ENCODE results near the gene ELP1.

ELP1 gene

DNA sequence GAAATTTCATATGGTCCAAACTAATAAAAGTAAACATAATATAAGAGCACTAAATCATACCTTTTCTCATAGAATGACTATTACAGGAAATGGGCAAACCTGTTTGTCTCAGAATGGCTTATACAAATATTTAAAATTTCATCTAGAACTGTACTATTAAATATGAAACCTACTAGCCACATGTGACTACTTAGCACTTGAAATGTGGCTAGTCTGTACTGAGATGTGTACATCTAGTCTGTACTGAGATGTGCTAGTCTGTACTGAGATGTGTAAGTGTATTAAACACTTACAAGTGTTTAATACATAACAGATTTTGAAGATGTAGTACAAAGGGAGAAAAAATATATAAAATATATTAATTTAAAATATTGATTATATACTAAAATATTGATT lies 22.7 kb upstream of the ELP1 start:
- TF ChIP-seq POLR2AphosphoS5 (IDR thresholded peaks at IDR 0.05; ENCODE audit: low read depth): no peak
- TF ChIP-seq SPI1 (IDR thresholded peaks at IDR 0.05; ENCODE audit: borderline replicate concordance, low read depth): no peak
- TF ChIP-seq, protein P1, sequence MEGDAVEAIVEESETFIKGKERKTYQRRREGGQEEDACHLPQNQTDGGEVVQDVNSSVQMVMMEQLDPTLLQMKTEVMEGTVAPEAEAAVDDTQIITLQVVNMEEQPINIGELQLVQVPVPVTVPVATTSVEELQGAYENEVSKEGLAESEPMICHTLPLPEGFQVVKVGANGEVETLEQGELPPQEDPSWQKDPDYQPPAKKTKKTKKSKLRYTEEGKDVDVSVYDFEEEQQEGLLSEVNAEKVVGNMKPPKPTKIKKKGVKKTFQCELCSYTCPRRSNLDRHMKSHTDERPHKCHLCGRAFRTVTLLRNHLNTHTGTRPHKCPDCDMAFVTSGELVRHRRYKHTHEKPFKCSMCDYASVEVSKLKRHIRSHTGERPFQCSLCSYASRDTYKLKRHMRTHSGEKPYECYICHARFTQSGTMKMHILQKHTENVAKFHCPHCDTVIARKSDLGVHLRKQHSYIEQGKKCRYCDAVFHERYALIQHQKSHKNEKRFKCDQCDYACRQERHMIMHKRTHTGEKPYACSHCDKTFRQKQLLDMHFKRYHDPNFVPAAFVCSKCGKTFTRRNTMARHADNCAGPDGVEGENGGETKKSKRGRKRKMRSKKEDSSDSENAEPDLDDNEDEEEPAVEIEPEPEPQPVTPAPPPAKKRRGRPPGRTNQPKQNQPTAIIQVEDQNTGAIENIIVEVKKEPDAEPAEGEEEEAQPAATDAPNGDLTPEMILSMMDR (IDR thresholded peaks at IDR 0.05; ENCODE audit: insufficient read depth, low read length): no peak
- TF ChIP-seq, protein P2, sequence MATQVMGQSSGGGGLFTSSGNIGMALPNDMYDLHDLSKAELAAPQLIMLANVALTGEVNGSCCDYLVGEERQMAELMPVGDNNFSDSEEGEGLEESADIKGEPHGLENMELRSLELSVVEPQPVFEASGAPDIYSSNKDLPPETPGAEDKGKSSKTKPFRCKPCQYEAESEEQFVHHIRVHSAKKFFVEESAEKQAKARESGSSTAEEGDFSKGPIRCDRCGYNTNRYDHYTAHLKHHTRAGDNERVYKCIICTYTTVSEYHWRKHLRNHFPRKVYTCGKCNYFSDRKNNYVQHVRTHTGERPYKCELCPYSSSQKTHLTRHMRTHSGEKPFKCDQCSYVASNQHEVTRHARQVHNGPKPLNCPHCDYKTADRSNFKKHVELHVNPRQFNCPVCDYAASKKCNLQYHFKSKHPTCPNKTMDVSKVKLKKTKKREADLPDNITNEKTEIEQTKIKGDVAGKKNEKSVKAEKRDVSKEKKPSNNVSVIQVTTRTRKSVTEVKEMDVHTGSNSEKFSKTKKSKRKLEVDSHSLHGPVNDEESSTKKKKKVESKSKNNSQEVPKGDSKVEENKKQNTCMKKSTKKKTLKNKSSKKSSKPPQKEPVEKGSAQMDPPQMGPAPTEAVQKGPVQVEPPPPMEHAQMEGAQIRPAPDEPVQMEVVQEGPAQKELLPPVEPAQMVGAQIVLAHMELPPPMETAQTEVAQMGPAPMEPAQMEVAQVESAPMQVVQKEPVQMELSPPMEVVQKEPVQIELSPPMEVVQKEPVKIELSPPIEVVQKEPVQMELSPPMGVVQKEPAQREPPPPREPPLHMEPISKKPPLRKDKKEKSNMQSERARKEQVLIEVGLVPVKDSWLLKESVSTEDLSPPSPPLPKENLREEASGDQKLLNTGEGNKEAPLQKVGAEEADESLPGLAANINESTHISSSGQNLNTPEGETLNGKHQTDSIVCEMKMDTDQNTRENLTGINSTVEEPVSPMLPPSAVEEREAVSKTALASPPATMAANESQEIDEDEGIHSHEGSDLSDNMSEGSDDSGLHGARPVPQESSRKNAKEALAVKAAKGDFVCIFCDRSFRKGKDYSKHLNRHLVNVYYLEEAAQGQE (IDR thresholded peaks at IDR 0.05; ENCODE audit: insufficient replicate concordance, low read depth): no peak
- no peak for TF ChIP-seq GABPA (IDR thresholded peaks at IDR 0.05; ENCODE audit: low read depth)
- Histone ChIP-seq H3K4me3 (replicated peaks; ENCODE audit: insufficient read depth, low read length) (no peak overlapping the region), H3K27ac (replicated peaks) (no peak overlapping the region), H3K27me3 (ENCODE audit: insufficient read depth, poor library complexity, severe bottlenecking) (no peaks in the 10 kb centered on the region)
- DNase-seq (ENCODE audit: low read depth in 1 of 2, low spot score in 1 of 2): no peak

DNA sequence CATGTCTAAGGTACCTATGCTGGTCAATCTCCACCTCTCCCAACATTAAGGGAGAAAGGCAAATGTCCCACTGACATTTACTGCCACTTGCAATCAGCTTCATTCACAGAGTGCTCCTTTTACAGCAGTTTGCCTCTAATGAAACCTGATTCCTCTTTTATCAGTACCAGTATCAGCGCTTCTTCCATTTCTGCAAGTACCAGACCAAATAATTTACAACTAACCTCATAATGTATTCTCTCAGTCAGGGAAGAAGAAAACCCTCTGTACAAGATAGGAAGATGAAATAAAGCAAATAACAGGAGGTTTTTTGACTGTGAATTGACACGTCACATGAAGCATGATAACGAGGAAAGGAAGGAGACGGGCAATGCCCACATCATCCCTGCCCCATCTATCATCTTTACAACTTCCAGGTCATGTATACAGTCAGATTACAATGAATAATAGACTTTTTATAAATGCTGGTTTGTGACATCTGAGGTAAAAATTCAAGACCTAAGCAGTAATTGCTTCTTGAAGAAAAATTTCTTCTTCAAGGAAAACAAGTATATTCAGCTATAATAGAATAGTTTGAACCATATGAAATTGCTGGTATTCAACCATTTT lies 22.2 kb upstream of the ELP1 start:
- H3K27me3 ChIP-seq (ENCODE audit: insufficient read depth, poor library complexity, severe bottlenecking): no peaks in the 10 kb centered on the region
- H3K27ac ChIP-seq (replicated peaks): no peak overlapping the region
- TF ChIP-seq GABPA (IDR thresholded peaks at IDR 0.05; ENCODE audit: low read depth): no peak
- TF ChIP-seq, protein P2 (IDR thresholded peaks at IDR 0.05; ENCODE audit: insufficient replicate concordance, low read depth): no peak
- TF ChIP-seq POLR2AphosphoS5 (IDR thresholded peaks at IDR 0.05; ENCODE audit: low read depth): no peak
- no peak for DNase-seq (ENCODE audit: low read depth in 1 of 2, low spot score in 1 of 2)
- no peak overlapping the region for H3K4me3 ChIP-seq (replicated peaks; ENCODE audit: insufficient read depth, low read length)

DNA sequence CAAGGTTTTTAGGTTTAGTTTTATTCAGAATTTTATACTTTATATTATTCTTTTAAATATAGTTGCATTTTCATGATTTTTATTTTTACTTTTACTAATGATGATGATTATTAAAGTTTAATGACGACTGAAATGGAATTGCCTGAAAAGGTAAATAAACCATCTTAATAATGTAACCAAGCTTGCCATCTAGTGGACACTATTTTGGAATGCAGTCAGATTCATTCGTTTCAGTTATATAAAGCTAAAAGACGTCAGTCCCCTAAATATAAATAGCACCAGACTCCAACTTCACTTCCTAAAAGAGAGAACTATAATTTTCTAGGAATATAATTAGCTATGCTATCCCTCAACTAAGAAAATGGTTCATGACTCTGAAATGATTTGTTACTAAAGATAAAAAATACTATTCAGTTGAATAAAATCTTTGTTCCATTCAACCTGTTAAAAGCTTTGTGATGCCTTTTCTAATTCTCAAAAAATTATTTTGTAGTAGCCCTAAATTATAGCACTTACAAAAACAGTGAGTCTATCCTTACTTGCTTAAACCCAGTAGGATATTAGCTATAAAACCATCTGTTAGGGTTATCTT lies 20.2 kb upstream of the ELP1 start:
- TF ChIP-seq, protein P1 (IDR thresholded peaks at IDR 0.05; ENCODE audit: insufficient read depth, low read length): peak; percentile 28
- no peak for TF ChIP-seq POLR2AphosphoS5 (IDR thresholded peaks at IDR 0.05; ENCODE audit: low read depth)

DNA sequence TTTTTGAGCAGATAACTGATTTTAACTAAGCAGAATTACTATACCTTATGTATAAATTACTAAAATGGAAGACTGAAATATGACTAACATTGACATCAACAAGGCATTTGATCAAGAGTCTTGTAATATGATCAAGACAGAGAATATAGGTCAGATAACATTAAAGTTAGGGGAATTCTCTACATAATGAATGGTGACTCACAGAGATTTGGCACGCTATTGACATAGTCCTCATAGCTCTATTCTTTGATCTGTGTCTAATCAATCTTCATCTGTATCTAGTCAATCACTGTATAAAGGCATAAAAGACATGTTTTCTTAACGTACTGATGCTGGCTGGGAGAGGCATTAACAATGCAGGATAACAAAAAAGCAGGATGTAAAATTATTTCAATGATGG lies 17.7 kb upstream of the ELP1 start:
- TF ChIP-seq, protein P2 (IDR thresholded peaks at IDR 0.05; ENCODE audit: insufficient replicate concordance, low read depth): no peak
- no peak for TF ChIP-seq GABPA (IDR thresholded peaks at IDR 0.05; ENCODE audit: low read depth)
- TF ChIP-seq, protein P1 (IDR thresholded peaks at IDR 0.05; ENCODE audit: insufficient read depth, low read length): no peak
- no peak for TF ChIP-seq SPI1 (IDR thresholded peaks at IDR 0.05; ENCODE audit: borderline replicate concordance, low read depth)
- no peak for TF ChIP-seq POLR2AphosphoS5 (IDR thresholded peaks at IDR 0.05; ENCODE audit: low read depth)
- Histone ChIP-seq H3K4me3 (replicated peaks; ENCODE audit: insufficient read depth, low read length) (no peak overlapping the region), H3K27me3 (ENCODE audit: insufficient read depth, poor library complexity, severe bottlenecking) (no peaks in the 10 kb centered on the region), H3K27ac (replicated peaks) (no peak overlapping the region)
- no peak for DNase-seq (ENCODE audit: low read depth in 1 of 2, low spot score in 1 of 2)

More for the DNA sequence above, 20.2 kb upstream of the ELP1 start:
- Histone ChIP-seq H3K4me3 (replicated peaks; ENCODE audit: insufficient read depth, low read length) (no peak overlapping the region), H3K27ac (replicated peaks) (no peak overlapping the region), H3K27me3 (ENCODE audit: insufficient read depth, poor library complexity, severe bottlenecking) (no peaks in the 10 kb centered on the region)
- DNase-seq (ENCODE audit: low read depth in 1 of 2, low spot score in 1 of 2): peak in 1 of 2 experiments; percentile 10

All from HL-60 (cell line).